Parathyroid adenoma (tissue), 2 donors: ENCODE results near the gene KANSL1L.

ENCODE experiments used
- H2AFZ ChIP-seq: fragments of 300-600 bp; sonication (generic); one replicate; pipeline ENCODE4 v1.7.0; 2017; ENCODE audit warnings: antibody characterized with exemption, mild to moderate bottlenecking
- H3K27ac ChIP-seq: fragments of 300-600 bp; sonication (generic); one replicate; pipeline ENCODE4 v1.7.0; 2017
- H3K27me3 ChIP-seq: fragments of 300-600 bp; sonication (generic); one replicate; pipeline ENCODE4 v1.7.0; 2017; ENCODE audit warnings: low read length; ENCODE audit not compliant: control insufficient read depth, insufficient read depth
- H3K36me3 ChIP-seq: fragments of 300-600 bp; sonication (generic); one replicate; pipeline ENCODE4 v1.7.0; 2017; ENCODE audit warnings: low read length; ENCODE audit not compliant: control insufficient read depth, insufficient read depth
- H3K4me1 ChIP-seq: fragments of 300-600 bp; sonication (generic); one replicate; pipeline ENCODE4 v1.7.0; 2017; ENCODE audit warnings: control low read depth
- H3K4me2 ChIP-seq: fragments of 300-600 bp; sonication (generic); one replicate; pipeline ENCODE4 v1.7.0; 2017; ENCODE audit warnings: low read length
- H3K4me3 ChIP-seq: fragments of 300-600 bp; sonication (generic); one replicate; pipeline ENCODE4 v1.7.0; 2017; ENCODE audit warnings: low read depth, low read length
- H3K79me2 ChIP-seq: fragments of 300-600 bp; sonication (generic); one replicate; pipeline ENCODE4 v1.7.0; 2017; ENCODE audit warnings: control low read depth
- H3K9ac ChIP-seq: fragments of 300-600 bp; sonication (generic); one replicate; pipeline ENCODE4 v1.7.0; 2017; ENCODE audit warnings: mild to moderate bottlenecking
- H3K9me3 ChIP-seq: fragments of 300-600 bp; sonication (generic); one replicate; pipeline ENCODE4 v1.7.0; 2017; ENCODE audit warnings: low read length; ENCODE audit not compliant: control insufficient read depth
- TF ChIP-seq, protein P1 (sequence below): fragments of 300-600 bp; sonication (generic); IDR thresholded peaks from one replicate; pipeline ENCODE4 v1.7.0; 2017; ENCODE audit warnings: antibody characterized with exemption, mild to moderate bottlenecking
- donor health status: primary hyperparathyroidism.

The KANSL1L gene

DNA sequence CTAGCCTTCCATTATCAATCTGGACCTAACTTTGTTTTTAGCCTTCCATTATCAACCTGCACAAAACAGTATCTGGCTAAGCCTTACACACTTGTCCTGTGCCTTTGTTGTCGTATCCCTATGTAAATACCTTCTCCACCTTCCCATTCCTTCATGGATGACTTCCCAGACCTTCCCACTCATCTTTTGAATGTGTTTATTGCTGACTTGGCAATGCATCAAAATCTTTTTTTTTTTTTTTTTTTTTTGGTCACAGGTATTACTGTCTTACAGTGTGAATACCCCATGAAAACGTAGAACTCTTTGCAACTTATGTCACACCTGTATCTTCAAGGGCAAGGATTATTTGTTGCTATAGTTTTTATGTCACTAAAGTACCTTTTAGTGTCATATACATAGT is 143.0 kb downstream of the KANSL1L start:
- TF ChIP-seq, protein P1, sequence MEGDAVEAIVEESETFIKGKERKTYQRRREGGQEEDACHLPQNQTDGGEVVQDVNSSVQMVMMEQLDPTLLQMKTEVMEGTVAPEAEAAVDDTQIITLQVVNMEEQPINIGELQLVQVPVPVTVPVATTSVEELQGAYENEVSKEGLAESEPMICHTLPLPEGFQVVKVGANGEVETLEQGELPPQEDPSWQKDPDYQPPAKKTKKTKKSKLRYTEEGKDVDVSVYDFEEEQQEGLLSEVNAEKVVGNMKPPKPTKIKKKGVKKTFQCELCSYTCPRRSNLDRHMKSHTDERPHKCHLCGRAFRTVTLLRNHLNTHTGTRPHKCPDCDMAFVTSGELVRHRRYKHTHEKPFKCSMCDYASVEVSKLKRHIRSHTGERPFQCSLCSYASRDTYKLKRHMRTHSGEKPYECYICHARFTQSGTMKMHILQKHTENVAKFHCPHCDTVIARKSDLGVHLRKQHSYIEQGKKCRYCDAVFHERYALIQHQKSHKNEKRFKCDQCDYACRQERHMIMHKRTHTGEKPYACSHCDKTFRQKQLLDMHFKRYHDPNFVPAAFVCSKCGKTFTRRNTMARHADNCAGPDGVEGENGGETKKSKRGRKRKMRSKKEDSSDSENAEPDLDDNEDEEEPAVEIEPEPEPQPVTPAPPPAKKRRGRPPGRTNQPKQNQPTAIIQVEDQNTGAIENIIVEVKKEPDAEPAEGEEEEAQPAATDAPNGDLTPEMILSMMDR, result no peak
- no peak overlapping the region for H2AFZ ChIP-seq
- H3K4me1 ChIP-seq, result peaks cover 21% of the 10 kb centered on the region
- no peak overlapping the region for H3K4me2 ChIP-seq
- H3K27ac ChIP-seq, result peak overlapping the region; percentile 17
- no peaks in the 10 kb centered on the region for H3K27me3 ChIP-seq
- peaks cover 4% of the 10 kb centered on the region for H3K36me3 ChIP-seq
- H3K4me3 ChIP-seq, result no peak overlapping the region
- H3K9me3 ChIP-seq, result no peaks in the 10 kb centered on the region
- H3K79me2 ChIP-seq, result no peaks in the 10 kb centered on the region
- no peak overlapping the region for H3K9ac ChIP-seq

DNA sequence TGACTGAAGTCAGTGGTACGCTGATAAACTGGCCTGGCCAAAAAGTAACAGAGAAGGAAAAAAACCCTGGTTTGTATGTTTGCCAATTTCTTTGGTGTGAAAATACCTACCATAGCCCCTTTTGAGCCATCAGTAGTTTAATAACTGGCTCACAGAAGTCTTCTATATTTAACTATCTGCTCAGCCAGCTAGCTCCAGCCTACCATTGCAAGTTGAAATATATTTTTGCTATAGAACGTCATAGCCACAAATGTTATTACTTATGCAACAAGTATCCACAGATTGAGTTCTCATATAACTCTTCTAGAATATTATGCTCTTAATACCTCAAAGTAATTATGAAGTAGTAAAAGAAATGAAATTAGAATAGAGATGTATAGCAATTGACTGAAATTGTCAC is 143.6 kb downstream of the KANSL1L start:
- Histone ChIP-seq H3K4me2 (no peak overlapping the region), H3K9me3 (no peaks in the 10 kb centered on the region), H2AFZ (no peak overlapping the region), H3K9ac (no peak overlapping the region), H3K27ac (no peak overlapping the region), H3K4me3 (no peak overlapping the region), H3K79me2 (no peaks in the 10 kb centered on the region), H3K27me3 (no peaks in the 10 kb centered on the region), H3K4me1 (peaks cover 25% of the 10 kb centered on the region), H3K36me3 (peaks cover 4% of the 10 kb centered on the region)
- TF ChIP-seq, protein P1, result no peak

DNA sequence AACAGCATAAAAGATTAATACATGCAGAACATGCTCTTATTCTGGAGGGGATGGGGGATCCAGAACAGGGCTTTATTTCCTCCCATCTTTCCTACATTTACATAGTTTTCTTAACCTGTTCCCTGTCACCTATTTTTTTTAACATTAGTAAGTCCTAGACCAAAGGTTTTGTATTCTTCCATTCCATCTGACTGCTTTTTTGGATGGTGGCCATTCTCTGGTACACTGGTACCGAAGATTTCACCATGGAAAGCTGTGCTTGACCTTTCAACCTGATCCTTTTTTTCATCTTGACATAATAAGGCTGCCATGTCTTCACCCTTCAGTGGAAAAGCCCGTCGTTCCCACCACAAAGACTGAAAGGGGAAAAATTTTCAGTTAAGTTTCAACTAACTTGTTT is 148.4 kb downstream of the KANSL1L start:
- no peaks in the 10 kb centered on the region for H3K9me3 ChIP-seq
- no peak overlapping the region for H3K4me3 ChIP-seq
- H2AFZ ChIP-seq, result no peak overlapping the region
- peak overlapping the region; percentile 13 for H3K27ac ChIP-seq
- no peaks in the 10 kb centered on the region for H3K79me2 ChIP-seq
- H3K36me3 ChIP-seq, result peaks cover 4% of the 10 kb centered on the region
- H3K4me1 ChIP-seq, result peaks cover 18% of the 10 kb centered on the region
- H3K27me3 ChIP-seq, result no peaks in the 10 kb centered on the region
- TF ChIP-seq, protein P1, result no peak
- no peak overlapping the region for H3K4me2 ChIP-seq
- no peak overlapping the region for H3K9ac ChIP-seq

DNA sequence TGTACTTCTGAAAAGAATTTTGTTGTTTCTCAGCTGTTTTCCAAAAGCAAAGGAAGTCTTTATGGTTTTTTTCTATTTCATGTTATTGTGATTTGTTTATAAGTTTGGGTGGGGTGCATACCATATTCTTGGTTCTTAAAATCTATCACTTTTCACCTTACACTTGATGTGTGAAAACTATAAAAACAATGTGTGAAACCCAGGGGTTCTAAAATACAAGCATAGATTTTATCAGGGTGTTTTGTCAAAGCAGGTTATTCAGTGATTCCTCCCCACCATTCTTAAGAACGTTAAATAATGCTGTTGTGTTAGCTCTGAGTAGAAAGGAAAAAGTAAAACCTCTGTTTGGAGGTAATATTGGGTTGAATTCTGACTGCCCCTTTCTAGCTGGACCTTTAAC is 151.1 kb downstream of the KANSL1L start:
- TF ChIP-seq, protein P1, result no peak
- Histone ChIP-seq H3K4me1 (peaks cover 15% of the 10 kb centered on the region), H3K27ac (peak overlapping the region; percentile 27), H3K9ac (no peak overlapping the region), H3K36me3 (peaks cover 4% of the 10 kb centered on the region), H3K79me2 (no peaks in the 10 kb centered on the region), H3K4me3 (no peak overlapping the region), H3K9me3 (no peaks in the 10 kb centered on the region), H3K27me3 (no peaks in the 10 kb centered on the region), H2AFZ (no peak overlapping the region), H3K4me2 (no peak overlapping the region)

DNA sequence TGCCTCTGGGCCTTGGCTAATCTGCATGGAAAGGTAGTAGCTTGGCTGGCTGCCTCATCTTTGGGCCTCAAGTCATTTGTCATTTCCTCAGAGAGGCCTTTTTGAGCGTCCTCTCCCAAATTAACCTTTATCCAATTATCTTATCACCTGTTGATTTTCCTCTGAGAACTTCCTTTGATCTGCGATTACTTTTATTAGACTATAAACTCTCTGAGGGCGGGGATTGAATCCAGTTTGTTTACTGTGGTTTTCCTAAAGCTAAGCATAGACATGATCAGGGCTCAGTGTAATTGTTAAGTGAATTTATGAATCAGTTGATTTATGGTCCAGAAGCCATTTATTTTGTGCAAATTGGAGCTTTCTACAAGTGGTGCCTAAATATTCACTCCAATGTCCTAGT is 161.3 kb downstream of the KANSL1L start:
- no peaks in the 10 kb centered on the region for H3K4me1 ChIP-seq
- H3K4me3 ChIP-seq, result no peak overlapping the region
- H3K27me3 ChIP-seq, result no peaks in the 10 kb centered on the region
- H3K79me2 ChIP-seq, result peaks cover 4% of the 10 kb centered on the region
- H3K9ac ChIP-seq, result no peak overlapping the region
- no peaks in the 10 kb centered on the region for H3K9me3 ChIP-seq
- no peak overlapping the region for H3K4me2 ChIP-seq
- TF ChIP-seq, protein P1, result no peak
- H2AFZ ChIP-seq, result no peak overlapping the region
- H3K36me3 ChIP-seq, result no peaks in the 10 kb centered on the region
- H3K27ac ChIP-seq, result no peak overlapping the region
